K562 (cell line): ENCODE results near the gene ARFRP1. TPM values are rescaled to one million over a fixed set of nuclear protein-coding genes. Genes with fewer than 3 reads are reported as not detected.

Experiments used
- BRD9 ChIP-seq: fragments of 450-650 bp; IDR thresholded peaks from 2 replicates; pipeline ENCODE4 v1.6.1; 2018; ENCODE audit warnings: low read depth; ENCODE audit not compliant: partially characterized antibody
- CBX2 ChIP-seq: fragments of 200-600 bp; sonication (generic); IDR thresholded peaks from one replicate; pipeline ENCODE4 v1.6.1; 2012; ENCODE audit warnings: mild to moderate bottlenecking, low read length, inconsistent platforms; ENCODE audit not compliant: insufficient read depth, poor library complexity, severe bottlenecking
- COPS2 ChIP-seq: fragments of 450-650 bp; conservative IDR thresholded peaks from 2 replicates; pipeline ENCODE4 v1.6.1; 2016; ENCODE audit warnings: mild to moderate bottlenecking, moderate library complexity
- EHMT2 ChIP-seq: fragments of 450-650 bp; IDR thresholded peaks from 2 replicates; pipeline ENCODE4 v1.6.1; 2018; ENCODE audit warnings: antibody characterized with exemption
- ELF1 ChIP-seq: fragments of 200-800 bp; sonication (Bioruptor generic); IDR thresholded peaks from 2 replicates; pipeline ENCODE4 v1.6.1; 2016; ENCODE audit warnings: missing genetic modification characterization, missing compliant biosample characterization
- ILF3 ChIP-seq: fragments of 450-650 bp; IDR thresholded peaks from 2 replicates; pipeline ENCODE4 v1.6.1; 2018; ENCODE audit warnings: antibody characterized with exemption, mild to moderate bottlenecking, moderate library complexity, borderline replicate concordance
- JUN ChIP-seq, 2 experiments: sonication (generic) in 1 of 2; formaldehyde crosslinking in 1 of 2; IDR thresholded peaks; 2 replicates each; pipeline versions ENCODE4 v1.6.1 to v1.8.0; 2012 to 2022; ENCODE audit warnings: borderline replicate concordance in 2 of 2, mild to moderate bottlenecking in 2 of 2, improper control_type of control experiment in 1 of 2, low read depth in 1 of 2, low read length in 1 of 2, missing genetic modification reagents in 1 of 2
- KDM2B ChIP-seq: fragments of 250-450 bp; sonication (Bioruptor Pico); IDR thresholded peaks from 2 replicates; pipeline ENCODE4 v1.8.0; 2021; ENCODE audit warnings: mild to moderate bottlenecking, moderate library complexity
- LARP7 ChIP-seq: fragments of 450-650 bp; IDR thresholded peaks from 2 replicates; pipeline ENCODE4 v1.6.1; 2016
- MTA1 ChIP-seq: fragments of 450-650 bp; IDR thresholded peaks from 2 replicates; pipeline ENCODE4 v1.6.1; 2017; ENCODE audit warnings: borderline replicate concordance
- POLR2G ChIP-seq: fragments of 200-400 bp; formaldehyde crosslinking; IDR thresholded peaks from 2 replicates; pipeline ENCODE4 v1.6.1; 2017; ENCODE audit warnings: low read depth, mild to moderate bottlenecking, antibody characterized with exemption, low read length, moderate library complexity
- RBM15 ChIP-seq: fragments of 200-400 bp; formaldehyde crosslinking; IDR thresholded peaks from 2 replicates; pipeline ENCODE4 v1.6.1; 2018; ENCODE audit warnings: mild to moderate bottlenecking, low read length, moderate library complexity; ENCODE audit not compliant: insufficient read depth
- ZFPM2 ChIP-seq: fragments of 250-450 bp; sonication (Bioruptor Pico); IDR thresholded peaks from 2 replicates; pipeline ENCODE4 v1.5.1; 2022; ENCODE audit warnings: mild to moderate bottlenecking
- ZNF146 ChIP-seq: IDR thresholded peaks from one replicate; pipeline ENCODE4 v1.6.1; 2018; ENCODE audit warnings: missing compliant biosample characterization; ENCODE audit not compliant: unreplicated experiment
- ZNF785 ChIP-seq: fragments of 250-450 bp; sonication (Bioruptor Pico); IDR thresholded peaks from 2 replicates; pipeline ENCODE4 v1.4.0; 2020; ENCODE audit warnings: mild to moderate bottlenecking
- polyA plus RNA-seq, 8 experiments: library from polyadenylated mRNA; depleted of rRNA in 4 of 8; stranded (reverse) in 5 of 8; unstranded in 3 of 8; fragments of >200 nt; fragmentation: Nextera tagmentation in 2 of 8; fragmentation: Illumina TruSeq in 1 of 8; extraction: Ambion mirVana in 2 of 8; extraction: Trizol in 1 of 8; gene quantifications; 2 replicates each; pipeline versions ENCODE4 v1.2.1 to v1.2.3, GENCODE V29; 2011 to 2014; ENCODE audit warnings: inconsistent platforms in 1 of 8, missing spikeins in 1 of 8
- total RNA-seq, 7 experiments: library from RNA; depleted of rRNA in 6 of 7; stranded (reverse); fragments of >200 nt in 6 of 7; fragmentation: Illumina TruSeq in 2 of 7; extraction: Trizol in 2 of 7; gene quantifications; 2 replicates each; pipeline versions ENCODE4 v1.2.1 to v1.2.3, GENCODE V29; 2011 to 2021; ENCODE audit warnings: low replicate concordance in 1 of 7
- TF ChIP-seq, protein P1 (sequence below), 2 experiments: fragments of 450-650 bp in 1 of 2; sonication (generic) in 1 of 2; formaldehyde crosslinking in 1 of 2; IDR thresholded peaks; 2 replicates each; pipeline versions ENCODE4 v1.7.1 to v1.9.0; 2016 to 2022; ENCODE audit warnings: inconsistent platforms in 1 of 2, mild to moderate bottlenecking in 1 of 2, missing genetic modification reagents in 1 of 2
- TF ChIP-seq, protein P2 (sequence below): fragments of 250-450 bp; sonication (Bioruptor Pico); IDR thresholded peaks from 2 replicates; pipeline ENCODE4 v1.5.0; 2021
- TF ChIP-seq, protein P3 (sequence below): sonication (generic); IDR thresholded peaks from 2 replicates; pipeline ENCODE4 v1.6.1; 2016

Gene ARFRP1
- total and polyA plus RNA-seq, 9 of the 15 experiments (the other 6 are each of a cell fraction or from before 2014, with no cell fraction given): 2.2 to 78.9 (median 37.3) TPM

DNA sequence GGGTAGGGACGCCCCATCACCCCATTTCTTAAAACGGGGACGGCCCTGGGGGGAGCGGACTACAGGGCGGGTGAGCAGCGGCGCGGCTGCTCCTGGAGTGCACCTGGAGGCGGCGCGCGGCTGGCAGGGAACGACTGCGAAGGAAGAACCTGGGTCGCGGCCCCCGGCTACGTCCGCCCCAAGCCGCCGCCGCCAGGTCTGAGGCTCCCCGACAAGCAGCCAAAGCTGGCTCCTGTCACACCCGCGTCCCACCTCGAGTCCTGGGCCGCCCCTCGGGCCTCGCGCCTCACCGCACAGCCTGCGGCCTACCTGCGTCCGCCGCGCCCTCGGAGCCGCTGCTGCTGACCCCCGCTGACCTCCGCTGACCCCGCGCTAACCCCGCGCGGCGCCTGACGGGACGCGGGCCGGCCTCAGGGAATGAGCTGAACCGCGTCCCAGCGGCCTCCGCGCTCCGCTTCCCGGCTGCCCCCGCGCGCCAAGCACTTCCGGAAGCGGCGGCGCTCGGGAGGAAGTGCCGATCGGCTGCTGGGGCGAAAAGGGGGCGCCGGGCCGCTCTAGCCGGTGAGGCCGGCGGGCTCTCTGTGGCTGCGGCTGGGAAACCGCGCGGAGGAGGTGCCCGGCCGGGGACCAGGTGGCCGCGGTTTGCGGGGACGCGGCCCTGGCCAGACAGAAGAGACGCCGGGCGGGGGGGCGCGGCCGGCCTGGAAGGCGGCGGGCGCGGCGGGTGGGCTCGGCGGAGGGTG lies at the start of gene ARFRP1, which contains the start of gene ZGPAT (continued):
- TF ChIP-seq, protein P1, sequence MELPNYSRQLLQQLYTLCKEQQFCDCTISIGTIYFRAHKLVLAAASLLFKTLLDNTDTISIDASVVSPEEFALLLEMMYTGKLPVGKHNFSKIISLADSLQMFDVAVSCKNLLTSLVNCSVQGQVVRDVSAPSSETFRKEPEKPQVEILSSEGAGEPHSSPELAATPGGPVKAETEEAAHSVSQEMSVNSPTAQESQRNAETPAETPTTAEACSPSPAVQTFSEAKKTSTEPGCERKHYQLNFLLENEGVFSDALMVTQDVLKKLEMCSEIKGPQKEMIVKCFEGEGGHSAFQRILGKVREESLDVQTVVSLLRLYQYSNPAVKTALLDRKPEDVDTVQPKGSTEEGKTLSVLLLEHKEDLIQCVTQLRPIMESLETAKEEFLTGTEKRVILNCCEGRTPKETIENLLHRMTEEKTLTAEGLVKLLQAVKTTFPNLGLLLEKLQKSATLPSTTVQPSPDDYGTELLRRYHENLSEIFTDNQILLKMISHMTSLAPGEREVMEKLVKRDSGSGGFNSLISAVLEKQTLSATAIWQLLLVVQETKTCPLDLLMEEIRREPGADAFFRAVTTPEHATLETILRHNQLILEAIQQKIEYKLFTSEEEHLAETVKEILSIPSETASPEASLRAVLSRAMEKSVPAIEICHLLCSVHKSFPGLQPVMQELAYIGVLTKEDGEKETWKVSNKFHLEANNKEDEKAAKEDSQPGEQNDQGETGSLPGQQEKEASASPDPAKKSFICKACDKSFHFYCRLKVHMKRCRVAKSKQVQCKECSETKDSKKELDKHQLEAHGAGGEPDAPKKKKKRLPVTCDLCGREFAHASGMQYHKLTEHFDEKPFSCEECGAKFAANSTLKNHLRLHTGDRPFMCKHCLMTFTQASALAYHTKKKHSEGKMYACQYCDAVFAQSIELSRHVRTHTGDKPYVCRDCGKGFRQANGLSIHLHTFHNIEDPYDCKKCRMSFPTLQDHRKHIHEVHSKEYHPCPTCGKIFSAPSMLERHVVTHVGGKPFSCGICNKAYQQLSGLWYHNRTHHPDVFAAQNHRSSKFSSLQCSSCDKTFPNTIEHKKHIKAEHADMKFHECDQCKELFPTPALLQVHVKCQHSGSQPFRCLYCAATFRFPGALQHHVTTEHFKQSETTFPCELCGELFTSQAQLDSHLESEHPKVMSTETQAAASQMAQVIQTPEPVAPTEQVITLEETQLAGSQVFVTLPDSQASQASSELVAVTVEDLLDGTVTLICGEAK (IDR thresholded peaks at IDR 0.05): peak; percentile 91
- TF ChIP-seq, protein P1 (CRISPR knock-in tag; IDR thresholded peaks at IDR 0.05): no peak
- peak; percentile 47; the same call in 1 of the 2 replicates for TF ChIP-seq JUN (IDR thresholded peaks at IDR 0.05; ENCODE audit: borderline replicate concordance, low read depth, low read length)
- peak; percentile 87 for TF ChIP-seq JUN (CRISPR knock-in tag; IDR thresholded peaks at IDR 0.05; ENCODE audit: borderline replicate concordance)
- TF ChIP-seq BRD9: no peak
- no peak for TF ChIP-seq COPS2
- no peak for TF ChIP-seq ILF3
- no peak for TF ChIP-seq EHMT2
- TF ChIP-seq, protein P2, sequence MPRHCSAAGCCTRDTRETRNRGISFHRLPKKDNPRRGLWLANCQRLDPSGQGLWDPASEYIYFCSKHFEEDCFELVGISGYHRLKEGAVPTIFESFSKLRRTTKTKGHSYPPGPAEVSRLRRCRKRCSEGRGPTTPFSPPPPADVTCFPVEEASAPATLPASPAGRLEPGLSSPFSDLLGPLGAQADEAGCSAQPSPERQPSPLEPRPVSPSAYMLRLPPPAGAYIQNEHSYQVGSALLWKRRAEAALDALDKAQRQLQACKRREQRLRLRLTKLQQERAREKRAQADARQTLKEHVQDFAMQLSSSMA (CRISPR knock-in tag): no peak
- TF ChIP-seq LARP7: no peak
- peak; percentile 89 for TF ChIP-seq POLR2G
- no peak for TF ChIP-seq ZFPM2
- no peak for TF ChIP-seq ZNF146 (CRISPR knock-in tag)
- no peak for TF ChIP-seq MTA1
- TF ChIP-seq CBX2: no peak
- TF ChIP-seq, protein P3, sequence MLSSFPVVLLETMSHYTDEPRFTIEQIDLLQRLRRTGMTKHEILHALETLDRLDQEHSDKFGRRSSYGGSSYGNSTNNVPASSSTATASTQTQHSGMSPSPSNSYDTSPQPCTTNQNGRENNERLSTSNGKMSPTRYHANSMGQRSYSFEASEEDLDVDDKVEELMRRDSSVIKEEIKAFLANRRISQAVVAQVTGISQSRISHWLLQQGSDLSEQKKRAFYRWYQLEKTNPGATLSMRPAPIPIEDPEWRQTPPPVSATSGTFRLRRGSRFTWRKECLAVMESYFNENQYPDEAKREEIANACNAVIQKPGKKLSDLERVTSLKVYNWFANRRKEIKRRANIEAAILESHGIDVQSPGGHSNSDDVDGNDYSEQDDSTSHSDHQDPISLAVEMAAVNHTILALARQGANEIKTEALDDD: no peak
- TF ChIP-seq ZNF785 (CRISPR knock-in tag): no peak
- TF ChIP-seq KDM2B: no peak
- no peak for TF ChIP-seq RBM15
- peak; percentile 96 for TF ChIP-seq ELF1
